GM12801 (cell line): ENCODE data around the gene AMZ2.

ENCODE experiments used
- CTCF ChIP-seq: IDR thresholded peaks from one replicate; pipeline ENCODE4 v1.5.1; 2011; ENCODE audit warnings: control low read depth; ENCODE audit not compliant: insufficient read length; ENCODE audit errors: extremely low read depth

AMZ2 gene

GRCh38 chr17:68229619-68230018 is 18.2 kb upstream of the AMZ2 start:
- TF ChIP-seq CTCF, result no peak

- no peak for TF ChIP-seq CTCF
Measured at GRCh38 chr17:68231541-68231940, 16.3 kb upstream of the AMZ2 start.

GRCh38 chr17:68238164-68238870 is 9.5 kb upstream of the AMZ2 start:
- no peak for TF ChIP-seq CTCF

- no peak for TF ChIP-seq CTCF
Measured at GRCh38 chr17:68238871-68239253, 9.0 kb upstream of the AMZ2 start.

GRCh38 chr17:68239632-68240366 is 8.0 kb upstream of the AMZ2 start:
- TF ChIP-seq CTCF, result no peak

GRCh38 chr17:68246271-68247028 is 1.4 kb upstream of the AMZ2 start:
- no peak for TF ChIP-seq CTCF

GRCh38 chr17:68248199-68248825 is 469 bp downstream of the AMZ2 start:
- TF ChIP-seq CTCF, result no peak
